Spinal cord (tissue), 10 donors: Measurements from ENCODE around the gene PTGES2. TPM values are rescaled to one million over a fixed set of nuclear protein-coding genes. Genes with fewer than 3 reads are reported as not detected.

Experiments used
- DNase-seq, 6 donors: peaks; one replicate each; pipeline versions ENCODE4 v3.0.0 to v3.0.0-alpha.2; 2013 to 2015; ENCODE audit warnings: low spot score in 6 of 6, low read depth in 4 of 6
- H3K27ac ChIP-seq: one replicate; pipeline ENCODE4 v1.5.1; 2013; ENCODE audit warnings: low read depth, low read length, control low read depth
- H3K27me3 ChIP-seq: one replicate; pipeline ENCODE4 v1.6.1; 2013; ENCODE audit warnings: low read length; ENCODE audit not compliant: control insufficient read depth, insufficient read depth
- H3K36me3 ChIP-seq: one replicate; pipeline ENCODE4 v1.6.1; 2013; ENCODE audit warnings: low read length; ENCODE audit not compliant: control insufficient read depth, insufficient read depth
- H3K4me1 ChIP-seq: one replicate; pipeline ENCODE4 v1.6.1; 2013; ENCODE audit warnings: low read length; ENCODE audit not compliant: control insufficient read depth, insufficient read depth
- H3K4me3 ChIP-seq: one replicate; pipeline ENCODE4 v1.5.1; 2013; ENCODE audit warnings: low read depth, low read length, control low read depth
- H3K9me3 ChIP-seq: one replicate; pipeline ENCODE4 v1.6.1; 2013; ENCODE audit warnings: low read length; ENCODE audit not compliant: control insufficient read depth, insufficient read depth
- WGBS: methylation state at CpG from one replicate; pipeline ENCODE4 v1.1.5; 2013; ENCODE audit warnings: missing lambda C conversion rate; ENCODE audit not compliant: insufficient coverage; 5-methylcytosine and 5-hydroxymethylcytosine counted together
- polyA plus RNA-seq, 2 donors: library from polyadenylated mRNA; unstranded; fragments of 120-200 nt; gene quantifications; one replicate each; pipeline ENCODE4 v1.2.1, GENCODE V29; 2013; ENCODE audit not compliant: insufficient read length in 2 of 2
- total RNA-seq, 2 donors: library from RNA; depleted of rRNA in 1 of 2; stranded (reverse); fragments of 120-200 nt in 1 of 2; fragments of >200 nt in 1 of 2; gene quantifications; one replicate each; pipeline versions ENCODE4 v1.2.3 to v1.2.4, GENCODE V29; 2013 to 2014
- donor health status: healthy.

The PTGES2 gene
- total and polyA plus RNA-seq, 4 donors, result 39.1 to 88.9 (median 62.9) TPM

GRCh38 chr9:128128836-128129590, 1.5 kb upstream of the PTGES2 start:
- H3K27me3 ChIP-seq, result no peaks in the 10 kb centered on the region
- H3K4me1 ChIP-seq, result peaks cover 47% of the 10 kb centered on the region
- no peaks in the 10 kb centered on the region for H3K9me3 ChIP-seq
- H3K36me3 ChIP-seq, result peaks cover 21% of the 10 kb centered on the region
- peak overlapping the region; percentile 95 for H3K4me3 ChIP-seq
- 74% methylated on average over 25 of the region's 29 CpGs for WGBS
- DNase-seq, result no peak
- peak overlapping the region; percentile 97 for H3K27ac ChIP-seq

GRCh38 chr9:128127990-128128835, 684 bp upstream of the PTGES2 start:
- peaks cover 29% of the 10 kb centered on the region for H3K36me3 ChIP-seq
- DNase-seq, result peak; percentile 89 to 98 (median 94)
- under 1% methylated on average over 76 of the region's 82 CpGs for WGBS

GRCh38 chr9:128125580-128126354, 1.8 kb downstream of the PTGES2 start:
- 49% methylated on average over 8 of the region's 10 CpGs for WGBS
- H3K9me3 ChIP-seq, result no peaks in the 10 kb centered on the region
- peaks cover 53% of the 10 kb centered on the region for H3K36me3 ChIP-seq
- peaks cover 37% of the 10 kb centered on the region for H3K4me1 ChIP-seq
- no peaks in the 10 kb centered on the region for H3K27me3 ChIP-seq
- no peak for DNase-seq
- no peak overlapping the region for H3K27ac ChIP-seq
- peak overlapping the region; percentile 18 for H3K4me3 ChIP-seq

More at GRCh38 chr9:128127990-128128835, 684 bp upstream of the PTGES2 start:
- H3K27ac ChIP-seq, result peak overlapping the region; percentile 97
- peaks cover 47% of the 10 kb centered on the region for H3K4me1 ChIP-seq
- H3K4me3 ChIP-seq, result peak overlapping the region; percentile 95
- no peaks in the 10 kb centered on the region for H3K27me3 ChIP-seq
- H3K9me3 ChIP-seq, result no peaks in the 10 kb centered on the region

- peaks cover 60% of the 10 kb centered on the region for H3K36me3 ChIP-seq
- H3K27ac ChIP-seq, result no peak overlapping the region
- peaks cover 35% of the 10 kb centered on the region for H3K4me1 ChIP-seq
- 72% methylated on average over 11 of the region's 16 CpGs for WGBS
- H3K4me3 ChIP-seq, result no peak overlapping the region
- no peaks in the 10 kb centered on the region for H3K9me3 ChIP-seq
- peak in 2 of 6 donors; percentile 52 to 54 for DNase-seq
- no peaks in the 10 kb centered on the region for H3K27me3 ChIP-seq
These were observed 2.5 kb downstream of the PTGES2 start for GRCh38 chr9:128124873-128125579.

- no peaks in the 10 kb centered on the region for H3K27me3 ChIP-seq
- peaks cover 66% of the 10 kb centered on the region for H3K36me3 ChIP-seq
- no peak for DNase-seq
- no peak overlapping the region for H3K27ac ChIP-seq
- H3K9me3 ChIP-seq, result no peaks in the 10 kb centered on the region
- H3K4me3 ChIP-seq, result no peak overlapping the region
- WGBS, result 84% methylated on average over 3 of the region's 8 CpGs
- peaks cover 34% of the 10 kb centered on the region for H3K4me1 ChIP-seq
These were observed 3.1 kb downstream of the PTGES2 start for GRCh38 chr9:128124451-128124850.

GRCh38 chr9:128123451-128124080, 4.0 kb downstream of the PTGES2 start:
- Histone ChIP-seq H3K4me1 (peaks cover 25% of the 10 kb centered on the region), H3K27ac (no peak overlapping the region), H3K27me3 (no peaks in the 10 kb centered on the region), H3K9me3 (no peaks in the 10 kb centered on the region), H3K36me3 (peaks cover 73% of the 10 kb centered on the region), H3K4me3 (no peak overlapping the region)
- DNase-seq, result no peak
- WGBS, result 93% methylated on average over 12 of the region's 21 CpGs

GRCh38 chr9:128122809-128123175, 4.7 kb downstream of the PTGES2 start:
- H3K27ac ChIP-seq, result no peak overlapping the region
- no peak for DNase-seq
- 94% methylated on average over 23 of the region's 24 CpGs for WGBS
- H3K4me1 ChIP-seq, result peaks cover 29% of the 10 kb centered on the region
- H3K27me3 ChIP-seq, result no peaks in the 10 kb centered on the region
- no peaks in the 10 kb centered on the region for H3K9me3 ChIP-seq
- peaks cover 73% of the 10 kb centered on the region for H3K36me3 ChIP-seq
- no peak overlapping the region for H3K4me3 ChIP-seq

- Histone ChIP-seq H3K27me3 (no peaks in the 10 kb centered on the region), H3K4me1 (peaks cover 34% of the 10 kb centered on the region), H3K27ac (no peak overlapping the region), H3K4me3 (no peak overlapping the region), H3K36me3 (peaks cover 73% of the 10 kb centered on the region), H3K9me3 (no peaks in the 10 kb centered on the region)
- 89% methylated on average over 22 of the region's 27 CpGs for WGBS
- no peak for DNase-seq
These were observed 5.4 kb downstream of the PTGES2 start for GRCh38 chr9:128121924-128122808.
